HEK293 (cell line): ENCODE results near the gene SYNPR.

Experiments used
- CTCF ChIA-PET: fragments of 350-600 bp; formaldehyde crosslinking; extraction: SDS; loops from one replicate; lab custom pipeline; 2021; ENCODE audit warnings: antibody characterized with exemption; lab: Yijun Ruan, JAX
- POLR2A ChIA-PET: fragments of 300-600 bp; formaldehyde crosslinking; extraction: SDS; loops from one replicate; lab custom pipeline; 2020; ENCODE audit warnings: antibody characterized with exemption, inconsistent platforms; lab: Yijun Ruan, JAX
- H3K27ac ChIP-seq: fragments of 200-500 bp; sonication (Bioruptor generic); 2 replicates; pipeline ENCODE4 v1.5.1; 2014; ENCODE audit warnings: low read depth, low read length, control low read depth, inconsistent platforms; ENCODE audit errors: extremely low read depth
- H3K36me3 ChIP-seq, 2 experiments: fragments of 200-500 bp in 1 of 2; sonication (Bioruptor generic) in 1 of 2; 1 replicate in 1 of 2; 2 replicates in 1 of 2; pipeline ENCODE4 v1.5.1; 2014 to 2017; ENCODE audit warnings: inconsistent platforms in 2 of 2, low read length in 2 of 2; ENCODE audit not compliant: control insufficient read depth in 2 of 2, insufficient read depth in 1 of 2
- H3K4me1 ChIP-seq: fragments of 200-500 bp; sonication (Bioruptor generic); 2 replicates; pipeline ENCODE4 v1.5.1; 2014; ENCODE audit warnings: mild to moderate bottlenecking, low read length, inconsistent platforms; ENCODE audit not compliant: control insufficient read depth, insufficient read depth
- H3K4me3 ChIP-seq: 2 replicates; pipeline ENCODE4 v1.5.1; 2011; ENCODE audit warnings: low read depth, mild to moderate bottlenecking, control low read depth, low read length, moderate library complexity
- H3K9me3 ChIP-seq: fragments of 200-500 bp; sonication (Bioruptor generic); 2 replicates; pipeline ENCODE4 v1.5.1; 2014; ENCODE audit warnings: low read depth, low read length, inconsistent platforms; ENCODE audit not compliant: control insufficient read depth, insufficient read depth
- BCL11B ChIP-seq: fragments of 450-650 bp; formaldehyde crosslinking; IDR thresholded peaks from 2 replicates; pipeline ENCODE4 v1.5.1; 2016; ENCODE audit warnings: low read depth, missing biosample characterization, missing genetic modification characterization
- GLI2 ChIP-seq: fragments of 450-650 bp; formaldehyde crosslinking; IDR thresholded peaks from 2 replicates; pipeline ENCODE4; 2017; ENCODE audit warnings: missing biosample characterization, missing genetic modification characterization, low read depth, borderline replicate concordance
- HOXC10 ChIP-seq: sonication (generic); formaldehyde crosslinking; IDR thresholded peaks from 2 replicates; pipeline ENCODE4 v1.8.1; 2023; ENCODE audit warnings: mild to moderate bottlenecking, missing genetic modification reagents
- KLF10 ChIP-seq: fragments of 450-650 bp; IDR thresholded peaks from 2 replicates; pipeline ENCODE4 v1.5.1; 2018; ENCODE audit warnings: missing biosample characterization, mild to moderate bottlenecking, missing genetic modification characterization
- SETDB1 ChIP-seq: IDR thresholded peaks from one replicate; pipeline ENCODE4 v1.6.1; 2017; ENCODE audit warnings: mild to moderate bottlenecking, low read length, moderate library complexity, mixed read lengths; ENCODE audit not compliant: insufficient read length
- WT1 ChIP-seq: fragments of 450-650 bp; formaldehyde crosslinking; IDR thresholded peaks from 2 replicates; pipeline ENCODE4 v1.5.1; 2016; ENCODE audit warnings: missing biosample characterization, missing genetic modification characterization
- ZBTB10 ChIP-seq: fragments of 450-650 bp; formaldehyde crosslinking; IDR thresholded peaks from 2 replicates; pipeline ENCODE4 v1.5.1; 2016; ENCODE audit warnings: missing biosample characterization, missing genetic modification characterization
- ZBTB21 ChIP-seq: fragments of 450-650 bp; formaldehyde crosslinking; IDR thresholded peaks from 2 replicates; pipeline ENCODE4 v1.5.1; 2017; ENCODE audit warnings: missing biosample characterization, missing genetic modification characterization
- ZFP3 ChIP-seq: fragments of 450-650 bp; formaldehyde crosslinking; IDR thresholded peaks from 2 replicates; pipeline ENCODE4 v1.5.1; 2016; ENCODE audit warnings: low read depth, missing biosample characterization, missing genetic modification characterization
- ZIC2 ChIP-seq: fragments of 450-650 bp; formaldehyde crosslinking; IDR thresholded peaks from 2 replicates; pipeline ENCODE4 v1.5.1; 2016; ENCODE audit warnings: missing biosample characterization, missing genetic modification characterization
- ZNF10 ChIP-seq: fragments of 450-650 bp; formaldehyde crosslinking; IDR thresholded peaks from 2 replicates; pipeline ENCODE4 v1.5.1; 2017; ENCODE audit warnings: missing biosample characterization, missing genetic modification characterization
- ZNF175 ChIP-seq: fragments of 450-650 bp; formaldehyde crosslinking; IDR thresholded peaks from 2 replicates; pipeline ENCODE4 v1.5.1; 2016; ENCODE audit warnings: missing biosample characterization, missing genetic modification characterization
- ZNF18 ChIP-seq: fragments of 450-650 bp; formaldehyde crosslinking; IDR thresholded peaks from 2 replicates; pipeline ENCODE4 v1.5.1; 2016; ENCODE audit warnings: missing biosample characterization, missing genetic modification characterization
- ZNF311 ChIP-seq: fragments of 450-650 bp; formaldehyde crosslinking; IDR thresholded peaks from 2 replicates; pipeline ENCODE4 v1.5.1; 2017; ENCODE audit warnings: missing biosample characterization, missing genetic modification characterization, borderline replicate concordance
- ZNF37A ChIP-seq: fragments of 450-650 bp; IDR thresholded peaks from 2 replicates; pipeline ENCODE4 v1.5.1; 2018; ENCODE audit warnings: missing biosample characterization, missing genetic modification characterization
- ZNF404 ChIP-seq: fragments of 450-650 bp; formaldehyde crosslinking; IDR thresholded peaks from 2 replicates; pipeline ENCODE4 v1.5.1; 2017; ENCODE audit warnings: missing biosample characterization, missing genetic modification characterization
- ZNF548 ChIP-seq: fragments of 450-650 bp; formaldehyde crosslinking; IDR thresholded peaks from 2 replicates; pipeline ENCODE4 v1.5.1; 2016; ENCODE audit warnings: missing biosample characterization, missing genetic modification characterization
- ZNF560 ChIP-seq: fragments of 450-650 bp; formaldehyde crosslinking; IDR thresholded peaks from 2 replicates; pipeline ENCODE4 v1.5.1; 2017; ENCODE audit warnings: missing biosample characterization, missing genetic modification characterization, borderline replicate concordance
- ZNF561 ChIP-seq: fragments of 450-650 bp; IDR thresholded peaks from 2 replicates; pipeline ENCODE4 v1.5.1; 2018; ENCODE audit warnings: missing biosample characterization, missing genetic modification characterization, borderline replicate concordance
- ZNF623 ChIP-seq: fragments of 450-650 bp; formaldehyde crosslinking; IDR thresholded peaks from 2 replicates; pipeline ENCODE4 v1.5.1; 2016; ENCODE audit warnings: missing biosample characterization, missing genetic modification characterization
- ZNF654 ChIP-seq: fragments of 450-650 bp; formaldehyde crosslinking; IDR thresholded peaks from 2 replicates; pipeline ENCODE4 v1.5.1; 2016; ENCODE audit warnings: low read depth, missing biosample characterization, missing genetic modification characterization
- ZNF701 ChIP-seq: fragments of 450-650 bp; formaldehyde crosslinking; IDR thresholded peaks from 2 replicates; pipeline ENCODE4 v1.5.1; 2016; ENCODE audit warnings: missing biosample characterization, missing genetic modification characterization
- ZNF776 ChIP-seq: fragments of 450-650 bp; formaldehyde crosslinking; IDR thresholded peaks from 2 replicates; pipeline ENCODE4 v1.5.0; 2017; ENCODE audit warnings: missing biosample characterization, missing genetic modification characterization, borderline replicate concordance
- ZNF837 ChIP-seq: fragments of 450-650 bp; formaldehyde crosslinking; IDR thresholded peaks from 2 replicates; pipeline ENCODE4 v1.5.1; 2016; ENCODE audit warnings: missing biosample characterization, missing genetic modification characterization
- ZSCAN5A ChIP-seq: fragments of 450-650 bp; formaldehyde crosslinking; IDR thresholded peaks from 2 replicates; pipeline ENCODE4 v1.5.1; 2016; ENCODE audit warnings: missing biosample characterization, missing genetic modification characterization
- TF ChIP-seq, protein P1 (sequence below): fragments of 450-650 bp; formaldehyde crosslinking; IDR thresholded peaks from 2 replicates; pipeline ENCODE4 v1.5.1; 2016; ENCODE audit warnings: missing biosample characterization, missing genetic modification characterization
- TF ChIP-seq, protein P2 (sequence below): fragments of 450-650 bp; IDR thresholded peaks from 2 replicates; pipeline ENCODE4 v1.5.1; 2018; ENCODE audit warnings: missing biosample characterization, mild to moderate bottlenecking, missing genetic modification characterization

Gene SYNPR

DNA sequence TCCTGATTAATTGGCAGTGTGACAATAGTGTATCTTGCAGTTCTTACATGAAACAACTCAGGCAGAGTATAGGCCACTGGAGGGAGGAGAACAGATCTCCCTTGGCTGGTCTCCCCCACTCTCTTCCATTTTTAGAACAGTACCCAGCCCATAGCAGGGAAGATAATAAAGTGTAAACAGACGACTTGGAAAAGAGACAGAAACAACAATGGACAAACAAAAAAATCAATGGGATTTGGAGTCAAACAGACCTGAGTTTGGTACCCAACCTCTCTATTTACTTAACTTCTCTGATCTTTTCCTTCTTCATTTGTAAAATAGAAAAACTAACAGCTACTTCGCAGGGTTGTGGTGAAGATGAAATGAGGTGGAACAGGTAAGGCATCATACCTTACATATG lies 315.7 kb downstream of the SYNPR start:
- Histone ChIP-seq H3K9me3 (no peaks in the 10 kb centered on the region), H3K27ac (no peak overlapping the region)
- CTCF ChIA-PET = no interaction called here
- TF ChIP-seq ZIC2 = no peak
- TF ChIP-seq ZNF18 = no peak
- TF ChIP-seq ZNF561 (tag by site-specific recombination) = no peak
- no peak for TF ChIP-seq ZSCAN5A (tag by site-specific recombination)
- TF ChIP-seq, protein P1, sequence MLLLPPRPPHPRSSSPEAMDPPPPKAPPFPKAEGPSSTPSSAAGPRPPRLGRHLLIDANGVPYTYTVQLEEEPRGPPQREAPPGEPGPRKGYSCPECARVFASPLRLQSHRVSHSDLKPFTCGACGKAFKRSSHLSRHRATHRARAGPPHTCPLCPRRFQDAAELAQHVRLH (tag by site-specific recombination) = no peak
- TF ChIP-seq ZNF37A (tag by site-specific recombination) = no peak
- no peak for TF ChIP-seq ZNF175 (tag by site-specific recombination)
- TF ChIP-seq, all 188 proteins: peak for 0
- H3K36me3 ChIP-seq = no peaks in the 10 kb centered on the region
- POLR2A ChIA-PET = no interaction called here
- no peak overlapping the region for H3K4me3 ChIP-seq
- no peaks in the 10 kb centered on the region for H3K4me1 ChIP-seq

DNA sequence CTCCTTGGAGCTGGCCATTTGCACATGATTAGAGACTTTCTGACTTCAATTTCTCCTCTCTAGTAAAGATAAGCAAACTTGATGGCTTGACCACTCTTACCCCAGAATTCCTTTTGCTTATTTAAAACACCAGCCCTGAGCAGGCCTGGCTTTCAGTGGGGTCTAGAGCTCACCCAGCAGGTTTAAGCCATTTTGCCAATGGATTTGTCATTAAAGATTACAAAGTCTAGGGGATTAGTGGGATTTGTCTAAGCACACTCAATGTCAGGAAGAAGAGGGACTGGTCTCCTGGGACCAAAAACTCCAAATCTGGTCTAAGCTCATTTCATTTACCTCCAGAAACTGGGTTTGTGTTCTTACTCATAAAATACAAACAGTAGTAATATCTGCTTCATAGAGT lies 317.1 kb downstream of the SYNPR start:
- Histone ChIP-seq H3K36me3 (no peaks in the 10 kb centered on the region), H3K4me1 (no peaks in the 10 kb centered on the region), H3K9me3 (no peaks in the 10 kb centered on the region), H3K4me3 (no peak overlapping the region), H3K27ac (no peak overlapping the region)
- ChIA-PET POLR2A (no interaction called here), CTCF (no interaction called here)
- TF ChIP-seq WT1 (tag by site-specific recombination) (no peak), ZNF560 (tag by site-specific recombination) (no peak), ZNF404 (no peak), SETDB1 (no peak), ZFP3 (no peak), ZNF837 (tag by site-specific recombination) (no peak), ZNF701 (tag by site-specific recombination) (no peak), HOXC10 (no peak), ZNF623 (no peak), KLF10 (tag by site-specific recombination) (no peak), ZNF311 (tag by site-specific recombination) (no peak), ZNF654 (tag by site-specific recombination) (no peak), GLI2 (no peak)
- TF ChIP-seq, protein P2, sequence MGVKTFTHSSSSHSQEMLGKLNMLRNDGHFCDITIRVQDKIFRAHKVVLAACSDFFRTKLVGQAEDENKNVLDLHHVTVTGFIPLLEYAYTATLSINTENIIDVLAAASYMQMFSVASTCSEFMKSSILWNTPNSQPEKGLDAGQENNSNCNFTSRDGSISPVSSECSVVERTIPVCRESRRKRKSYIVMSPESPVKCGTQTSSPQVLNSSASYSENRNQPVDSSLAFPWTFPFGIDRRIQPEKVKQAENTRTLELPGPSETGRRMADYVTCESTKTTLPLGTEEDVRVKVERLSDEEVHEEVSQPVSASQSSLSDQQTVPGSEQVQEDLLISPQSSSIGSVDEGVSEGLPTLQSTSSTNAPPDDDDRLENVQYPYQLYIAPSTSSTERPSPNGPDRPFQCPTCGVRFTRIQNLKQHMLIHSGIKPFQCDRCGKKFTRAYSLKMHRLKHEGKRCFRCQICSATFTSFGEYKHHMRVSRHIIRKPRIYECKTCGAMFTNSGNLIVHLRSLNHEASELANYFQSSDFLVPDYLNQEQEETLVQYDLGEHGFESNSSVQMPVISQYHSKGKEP = no peak

DNA sequence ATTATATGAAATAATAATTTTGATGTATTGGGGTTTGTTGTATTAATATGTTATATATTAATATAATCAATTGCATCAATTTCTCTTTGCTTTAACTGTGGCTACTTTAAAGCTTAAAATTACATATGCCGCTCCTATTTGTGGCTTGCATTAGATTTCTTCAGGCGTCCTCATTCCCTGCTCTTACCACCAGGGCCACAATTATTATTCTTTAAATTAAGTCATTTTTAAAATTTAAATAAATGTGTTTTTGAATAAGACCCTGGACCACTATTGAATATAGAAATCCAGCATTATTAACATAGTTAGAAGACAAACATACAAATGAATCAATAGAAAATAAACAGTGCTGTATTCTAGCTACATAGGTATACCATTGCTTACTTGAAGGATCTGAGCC lies 318.9 kb downstream of the SYNPR start:
- CTCF ChIA-PET = no interaction called here
- TF ChIP-seq ZBTB10 (tag by site-specific recombination) = no peak
- no peak for TF ChIP-seq ZBTB21 (tag by site-specific recombination)
- no peak for TF ChIP-seq ZNF776 (tag by site-specific recombination)
- TF ChIP-seq BCL11B (tag by site-specific recombination) = no peak
- no peak for TF ChIP-seq ZNF10 (tag by site-specific recombination)
- TF ChIP-seq ZNF548 (tag by site-specific recombination) = no peak

More for the DNA sequence above, 318.9 kb downstream of the SYNPR start:
- H3K4me1 ChIP-seq = no peaks in the 10 kb centered on the region
- H3K36me3 ChIP-seq = no peaks in the 10 kb centered on the region
- POLR2A ChIA-PET = no interaction called here
- H3K27ac ChIP-seq = no peak overlapping the region
- H3K9me3 ChIP-seq = no peaks in the 10 kb centered on the region
- H3K4me3 ChIP-seq = no peak overlapping the region
